Testis (tissue), 3 donors: ENCODE results near the gene RIPOR1. TPM values are rescaled to one million over a fixed set of nuclear protein-coding genes. Genes with fewer than 3 reads are reported as not detected.
A peak's percentile ranks its signal among the peaks of the same experiment; 100 is the strongest.

ENCODE experiments used
- DNase-seq: peaks from one replicate; pipeline ENCODE4 v3.0.0-alpha.2; 2019
- H3K27ac ChIP-seq, 2 donors: fragments of 200-600 bp; sonication (generic); one replicate each; pipeline ENCODE4 v1.5.1; 2019
- H3K27me3 ChIP-seq: fragments of 200-600 bp; sonication (generic); one replicate; pipeline ENCODE4 v1.5.1; 2019
- H3K36me3 ChIP-seq: fragments of 200-600 bp; sonication (generic); one replicate; pipeline ENCODE4 v1.5.1; 2017; ENCODE audit warnings: low read depth; ENCODE audit errors: missing control alignments
- H3K4me1 ChIP-seq: fragments of 200-600 bp; sonication (generic); one replicate; pipeline ENCODE4 v1.5.1; 2019
- H3K4me3 ChIP-seq, 2 donors: fragments of 200-600 bp; sonication (generic); one replicate each; pipeline ENCODE4 v1.5.1; 2017 to 2019
- H3K9me3 ChIP-seq: fragments of 200-600 bp; sonication (generic); one replicate; pipeline ENCODE4 v1.5.1; 2017
- POLR2A ChIP-seq: fragments of 450-650 bp; IDR thresholded peaks from one replicate; pipeline ENCODE4 v1.6.1; 2017; ENCODE audit warnings: antibody characterized with exemption, mild to moderate bottlenecking, moderate library complexity
- WGBS, 2 donors: methylation state at CpG; one replicate each; pipeline ENCODE4 v1.1.5; 2018; 5-methylcytosine and 5-hydroxymethylcytosine counted together
- intact Hi-C: fragments of 100-400 bp; cut with DNase I; formaldehyde crosslinking; loops from one replicate; pipeline ENCODE4 v1.15.1; 2023; ENCODE audit warnings: low total_unique reads
- polyA plus RNA-seq: library from polyadenylated mRNA; stranded (reverse); fragments of 350-450 nt; fragmentation: Illumina TruSeq; extraction: RNeasy Lipid Tissue Mini Kit (QIAGEN cat#74804); gene quantifications from one replicate; pipeline ENCODE4 v1.2.3, GENCODE V29; 2014; ENCODE audit warnings: low read depth, low replicate concordance; ENCODE audit not compliant: insufficient read depth
- small RNA-seq, 2 donors: library from RNA; depleted of rRNA; stranded (forward); fragments of <200 nt; gene quantifications; one replicate each; pipeline ENCODE3, GENCODE V24; 2016
- total RNA-seq, 2 donors: library from RNA; depleted of rRNA; stranded (reverse); fragments of >200 nt; gene quantifications; one replicate each; pipeline ENCODE4 v1.2.3, GENCODE V29; 2016
- TF ChIP-seq, protein P1 (sequence below), 3 experiments: fragments of 450-650 bp in 2 of 3; fragments of 200-600 bp in 1 of 3; sonication (generic) in 1 of 3; IDR thresholded peaks; one replicate each; pipeline ENCODE4 v1.5.1; 2016 to 2019; ENCODE audit warnings: antibody characterized with exemption in 3 of 3, mild to moderate bottlenecking in 2 of 3, moderate library complexity in 1 of 3

Gene RIPOR1
- total and polyA plus RNA-seq, 3 donors from 2014 or later, result 36.1 to 109 (median 79.4) TPM

DNA sequence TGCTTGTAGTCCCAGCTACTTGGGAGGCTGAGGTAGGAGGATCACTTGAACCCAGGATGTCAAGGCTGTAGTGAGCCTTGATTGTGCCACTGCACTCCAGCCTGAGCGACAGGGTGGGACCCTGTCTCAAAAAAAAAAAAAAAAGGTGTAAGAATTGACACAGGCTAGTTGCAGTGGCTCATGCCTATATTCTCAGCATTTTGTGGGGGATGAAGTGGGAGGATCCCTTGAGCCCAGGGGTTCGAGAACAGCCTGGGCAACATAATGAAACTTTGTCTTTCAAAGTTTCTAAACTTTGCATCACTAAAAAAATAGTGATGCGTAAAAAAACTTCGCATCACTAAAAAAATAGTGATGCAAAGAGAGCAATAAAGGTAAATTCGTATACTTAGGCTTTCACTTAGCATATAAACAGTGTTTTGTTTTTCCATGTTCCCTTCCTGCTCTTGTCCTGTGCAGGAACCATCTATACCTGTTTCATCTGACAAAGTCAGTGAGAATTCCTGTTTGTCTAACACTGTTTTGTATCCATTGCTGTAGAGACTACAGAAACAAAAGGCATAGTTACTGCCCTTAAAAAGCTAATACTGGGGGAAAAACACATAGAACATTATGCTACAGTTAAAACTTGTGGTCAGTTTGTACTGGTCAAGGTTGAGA is 65.8 kb downstream of the RIPOR1 start:
- H3K27me3 ChIP-seq, result no peaks in the 10 kb centered on the region
- intact Hi-C loops, result no loop called here

DNA sequence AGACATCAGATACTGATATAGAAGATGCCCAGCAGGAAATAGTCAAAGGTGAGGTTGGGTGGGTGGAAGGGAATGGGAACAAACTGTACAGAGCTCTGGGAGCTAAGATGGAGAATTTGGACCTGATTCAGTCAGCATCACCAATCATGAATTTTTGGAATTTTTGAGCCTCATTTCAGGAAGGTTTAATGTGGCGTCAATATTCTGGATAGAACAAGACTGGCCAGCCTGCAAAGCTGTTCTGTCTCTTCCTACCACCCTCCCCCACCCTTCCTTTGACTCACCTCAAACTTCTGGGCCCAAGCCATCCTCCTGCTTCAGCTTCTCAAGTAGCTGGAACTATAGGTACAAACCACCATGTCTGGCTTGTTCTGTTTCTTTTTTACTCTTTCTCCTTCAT is 66.3 kb downstream of the RIPOR1 start:
- H3K9me3 ChIP-seq, result no peaks in the 10 kb centered on the region
- peak; percentile 19 for DNase-seq
- no peaks in the 10 kb centered on the region for H3K27me3 ChIP-seq
- TF ChIP-seq POLR2A, result no peak
- TF ChIP-seq, protein P1, sequence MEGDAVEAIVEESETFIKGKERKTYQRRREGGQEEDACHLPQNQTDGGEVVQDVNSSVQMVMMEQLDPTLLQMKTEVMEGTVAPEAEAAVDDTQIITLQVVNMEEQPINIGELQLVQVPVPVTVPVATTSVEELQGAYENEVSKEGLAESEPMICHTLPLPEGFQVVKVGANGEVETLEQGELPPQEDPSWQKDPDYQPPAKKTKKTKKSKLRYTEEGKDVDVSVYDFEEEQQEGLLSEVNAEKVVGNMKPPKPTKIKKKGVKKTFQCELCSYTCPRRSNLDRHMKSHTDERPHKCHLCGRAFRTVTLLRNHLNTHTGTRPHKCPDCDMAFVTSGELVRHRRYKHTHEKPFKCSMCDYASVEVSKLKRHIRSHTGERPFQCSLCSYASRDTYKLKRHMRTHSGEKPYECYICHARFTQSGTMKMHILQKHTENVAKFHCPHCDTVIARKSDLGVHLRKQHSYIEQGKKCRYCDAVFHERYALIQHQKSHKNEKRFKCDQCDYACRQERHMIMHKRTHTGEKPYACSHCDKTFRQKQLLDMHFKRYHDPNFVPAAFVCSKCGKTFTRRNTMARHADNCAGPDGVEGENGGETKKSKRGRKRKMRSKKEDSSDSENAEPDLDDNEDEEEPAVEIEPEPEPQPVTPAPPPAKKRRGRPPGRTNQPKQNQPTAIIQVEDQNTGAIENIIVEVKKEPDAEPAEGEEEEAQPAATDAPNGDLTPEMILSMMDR (IDR thresholded peaks at IDR 0.05), result no peak
- WGBS, 2 donors, result 23 to 35% methylated on average over 1 of the region's 1 CpG
- intact Hi-C loops, result no loop called here
- no peak overlapping the region for H3K27ac ChIP-seq
- peaks cover 22% of the 10 kb centered on the region for H3K4me1 ChIP-seq
- H3K4me3 ChIP-seq, result no peak overlapping the region
- no peaks in the 10 kb centered on the region for H3K36me3 ChIP-seq

More for the DNA sequence above, 65.8 kb downstream of the RIPOR1 start:
- 72 to 81% methylated on average over 5 of the region's 5 CpGs for WGBS, 2 donors
- DNase-seq, result no peak
- Histone ChIP-seq H3K27ac (no peak overlapping the region), H3K4me1 (peaks cover 22% of the 10 kb centered on the region), H3K9me3 (no peaks in the 10 kb centered on the region), H3K36me3 (no peaks in the 10 kb centered on the region), H3K4me3 (no peak overlapping the region)
- TF ChIP-seq POLR2A, result no peak
- TF ChIP-seq, protein P1 (IDR thresholded peaks at IDR 0.05), result no peak

Small RNAs within 50 kb of the gene (small RNA-seq; reads per million reads assigned to genes)
- gene AC027682.3, result 0 reads per million in 2 donors

Other genes with a start within 250 kb of the RIPOR1 start
- 100 to 1,000 TPM in 1 of 2 donors, 10 to 100 TPM in 1; 86.5 to 137 TPM for gene PLEKHG4, start 249.3 kb upstream of the RIPOR1 start, total RNA-seq
- gene PLEKHG4, start 249.3 kb upstream of the RIPOR1 start, polyA plus RNA-seq, result 102 TPM
- 100 to 1,000 TPM in 1 of 2 donors, 10 to 100 TPM in 1; 59.2 to 102 TPM for gene KCTD19, start 202.1 kb upstream of the RIPOR1 start, total RNA-seq
- gene KCTD19, start 202.1 kb upstream of the RIPOR1 start, polyA plus RNA-seq, result 144 TPM
- 10 to 100 TPM; 28.3 to 40.9 TPM for gene LRRC36, start 202.0 kb upstream of the RIPOR1 start, total RNA-seq
- 94.5 TPM for gene LRRC36, start 202.0 kb upstream of the RIPOR1 start, polyA plus RNA-seq
- 10 to 100 TPM in 1 of 2 donors, 1 to 10 TPM in 1; 9.5 to 17.5 TPM for gene TPPP3, start 135.3 kb upstream of the RIPOR1 start, total RNA-seq
- gene TPPP3, start 135.3 kb upstream of the RIPOR1 start, polyA plus RNA-seq, result 67.6 TPM
- gene ZDHHC1, start 112.4 kb upstream of the RIPOR1 start, total RNA-seq, result 10 to 100 TPM; 62.0 to 62.7 TPM
- 26.7 TPM for gene ZDHHC1, start 112.4 kb upstream of the RIPOR1 start, polyA plus RNA-seq
- gene HSD11B2, start 97.7 kb upstream of the RIPOR1 start, total RNA-seq, result 1 to 10 TPM; 4.9 to 7.7 TPM
- 11.5 TPM for gene HSD11B2, start 97.7 kb upstream of the RIPOR1 start, polyA plus RNA-seq
- gene ATP6V0D1, start 47.7 kb upstream of the RIPOR1 start, total RNA-seq, result 100 to 1,000 TPM in 1 of 2 donors, 10 to 100 TPM in 1; 95.0 to 135 TPM
- gene ATP6V0D1, start 47.7 kb upstream of the RIPOR1 start, polyA plus RNA-seq, result 165 TPM
- gene AGRP, start 45.3 kb upstream of the RIPOR1 start, total RNA-seq, result 1 to 10 TPM; 1.2 to 1.7 TPM
- not detected for gene AGRP, start 45.3 kb upstream of the RIPOR1 start, polyA plus RNA-seq
- 10 to 100 TPM; 45.5 to 47.0 TPM for gene CTCF, start 33.7 kb downstream of the RIPOR1 start, total RNA-seq
- gene CTCF, start 33.7 kb downstream of the RIPOR1 start, polyA plus RNA-seq, result 25.9 TPM
- 1 to 10 TPM; 5.6 to 7.9 TPM for gene CARMIL2, start 116.3 kb downstream of the RIPOR1 start, total RNA-seq
- gene CARMIL2, start 116.3 kb downstream of the RIPOR1 start, polyA plus RNA-seq, result 3.1 TPM
- gene ACD, start 131.4 kb downstream of the RIPOR1 start, total RNA-seq, result 10 to 100 TPM; 44.7 to 48.3 TPM
- gene ACD, start 131.4 kb downstream of the RIPOR1 start, polyA plus RNA-seq, result 40.3 TPM
- 10 to 100 TPM; 30.0 to 80.1 TPM for gene PARD6A, start 132.1 kb downstream of the RIPOR1 start, total RNA-seq
- gene PARD6A, start 132.1 kb downstream of the RIPOR1 start, polyA plus RNA-seq, result 35.4 TPM
- 10 to 100 TPM; 37.7 to 47.5 TPM for gene ENKD1, start 137.9 kb downstream of the RIPOR1 start, total RNA-seq
- 53.3 TPM for gene ENKD1, start 137.9 kb downstream of the RIPOR1 start, polyA plus RNA-seq
- gene C16orf86, start 138.0 kb downstream of the RIPOR1 start, total RNA-seq, result 10 to 100 TPM; 38.7 to 43.4 TPM
- 77.9 TPM for gene C16orf86, start 138.0 kb downstream of the RIPOR1 start, polyA plus RNA-seq
- 10 to 100 TPM; 18.0 to 20.4 TPM for gene GFOD2, start 190.5 kb downstream of the RIPOR1 start, total RNA-seq
- gene GFOD2, start 190.5 kb downstream of the RIPOR1 start, polyA plus RNA-seq, result 23.0 TPM